HEK293 (cell line): Measurements from ENCODE around the gene PCSK5.

Experiments
- CTCF ChIA-PET: fragments of 350-600 bp; formaldehyde crosslinking; extraction: SDS; loops from one replicate; lab custom pipeline; 2021; ENCODE audit warnings: antibody characterized with exemption; lab: Yijun Ruan, JAX
- POLR2A ChIA-PET: fragments of 300-600 bp; formaldehyde crosslinking; extraction: SDS; loops from one replicate; lab custom pipeline; 2020; ENCODE audit warnings: antibody characterized with exemption, inconsistent platforms; lab: Yijun Ruan, JAX
- H3K27ac ChIP-seq: fragments of 200-500 bp; sonication (Bioruptor generic); 2 replicates; pipeline ENCODE4 v1.5.1; 2014; ENCODE audit warnings: low read depth, low read length, control low read depth, inconsistent platforms; ENCODE audit errors: extremely low read depth
- H3K36me3 ChIP-seq, 2 experiments: fragments of 200-500 bp in 1 of 2; sonication (Bioruptor generic) in 1 of 2; 1 replicate in 1 of 2; 2 replicates in 1 of 2; pipeline ENCODE4 v1.5.1; 2014 to 2017; ENCODE audit warnings: inconsistent platforms in 2 of 2, low read length in 2 of 2; ENCODE audit not compliant: control insufficient read depth in 2 of 2, insufficient read depth in 1 of 2
- H3K4me1 ChIP-seq: fragments of 200-500 bp; sonication (Bioruptor generic); 2 replicates; pipeline ENCODE4 v1.5.1; 2014; ENCODE audit warnings: mild to moderate bottlenecking, low read length, inconsistent platforms; ENCODE audit not compliant: control insufficient read depth, insufficient read depth
- H3K4me3 ChIP-seq: 2 replicates; pipeline ENCODE4 v1.5.1; 2011; ENCODE audit warnings: low read depth, mild to moderate bottlenecking, control low read depth, low read length, moderate library complexity
- H3K9me3 ChIP-seq: fragments of 200-500 bp; sonication (Bioruptor generic); 2 replicates; pipeline ENCODE4 v1.5.1; 2014; ENCODE audit warnings: low read depth, low read length, inconsistent platforms; ENCODE audit not compliant: control insufficient read depth, insufficient read depth
- BCL11B ChIP-seq: fragments of 450-650 bp; formaldehyde crosslinking; IDR thresholded peaks from 2 replicates; pipeline ENCODE4 v1.5.1; 2016; ENCODE audit warnings: low read depth, missing biosample characterization, missing genetic modification characterization
- BCL6B ChIP-seq: fragments of 450-650 bp; formaldehyde crosslinking; IDR thresholded peaks from 2 replicates; pipeline ENCODE4 v1.5.1; 2017; ENCODE audit warnings: missing biosample characterization, missing genetic modification characterization
- GLIS1 ChIP-seq: fragments of 450-650 bp; formaldehyde crosslinking; IDR thresholded peaks from 2 replicates; pipeline ENCODE4 v1.5.1; 2016; ENCODE audit warnings: missing biosample characterization, missing genetic modification characterization
- HOXC10 ChIP-seq: sonication (generic); formaldehyde crosslinking; IDR thresholded peaks from 2 replicates; pipeline ENCODE4 v1.8.1; 2023; ENCODE audit warnings: mild to moderate bottlenecking, missing genetic modification reagents
- SCRT2 ChIP-seq: fragments of 450-650 bp; formaldehyde crosslinking; IDR thresholded peaks from 2 replicates; pipeline ENCODE4 v1.5.1; 2016; ENCODE audit warnings: missing biosample characterization, missing genetic modification characterization
- ZBTB17 ChIP-seq: fragments of 450-650 bp; formaldehyde crosslinking; IDR thresholded peaks from 2 replicates; pipeline ENCODE4 v1.5.1; 2016; ENCODE audit warnings: missing biosample characterization, missing genetic modification characterization
- ZBTB49 ChIP-seq: fragments of 450-650 bp; formaldehyde crosslinking; IDR thresholded peaks from 2 replicates; pipeline ENCODE4 v1.5.1; 2016; ENCODE audit warnings: missing biosample characterization, missing genetic modification characterization, low read depth
- ZBTB6 ChIP-seq: fragments of 450-650 bp; formaldehyde crosslinking; IDR thresholded peaks from 2 replicates; pipeline ENCODE4 v1.5.1; 2017; ENCODE audit warnings: missing biosample characterization, missing genetic modification characterization
- ZFP41 ChIP-seq: fragments of 450-650 bp; formaldehyde crosslinking; IDR thresholded peaks from 2 replicates; pipeline ENCODE4 v1.5.1; 2016; ENCODE audit warnings: missing biosample characterization, missing genetic modification characterization, borderline replicate concordance
- ZNF112 ChIP-seq: fragments of 450-650 bp; formaldehyde crosslinking; IDR thresholded peaks from 2 replicates; pipeline ENCODE4 v1.5.0; 2017; ENCODE audit warnings: missing biosample characterization, missing genetic modification characterization
- ZNF114 ChIP-seq: fragments of 450-650 bp; formaldehyde crosslinking; IDR thresholded peaks from 2 replicates; pipeline ENCODE4 v1.5.0; 2017; ENCODE audit warnings: missing biosample characterization, missing genetic modification characterization
- ZNF132 ChIP-seq: fragments of 450-650 bp; formaldehyde crosslinking; IDR thresholded peaks from 2 replicates; pipeline ENCODE4 v1.5.1; 2017; ENCODE audit warnings: missing biosample characterization, missing genetic modification characterization, borderline replicate concordance
- ZNF24 ChIP-seq: fragments of 450-650 bp; formaldehyde crosslinking; IDR thresholded peaks from 2 replicates; pipeline ENCODE4 v1.5.1; 2016; ENCODE audit warnings: missing biosample characterization, missing genetic modification characterization
- ZNF26 ChIP-seq: fragments of 450-650 bp; formaldehyde crosslinking; IDR thresholded peaks from 2 replicates; pipeline ENCODE4 v1.5.1; 2016; ENCODE audit warnings: missing biosample characterization, missing genetic modification characterization
- ZNF280D ChIP-seq: fragments of 450-650 bp; formaldehyde crosslinking; IDR thresholded peaks from 2 replicates; pipeline ENCODE4 v1.5.1; 2016; ENCODE audit warnings: missing biosample characterization, missing genetic modification characterization
- ZNF426 ChIP-seq: fragments of 450-650 bp; formaldehyde crosslinking; IDR thresholded peaks from 2 replicates; pipeline ENCODE4 v1.5.1; 2017; ENCODE audit warnings: missing biosample characterization, missing genetic modification characterization, mild to moderate bottlenecking, inconsistent platforms, moderate library complexity
- ZNF501 ChIP-seq: fragments of 450-650 bp; formaldehyde crosslinking; IDR thresholded peaks from 2 replicates; pipeline ENCODE4 v1.5.1; 2016; ENCODE audit warnings: missing biosample characterization, missing genetic modification characterization
- ZNF544 ChIP-seq: fragments of 450-650 bp; formaldehyde crosslinking; IDR thresholded peaks from 2 replicates; pipeline ENCODE4 v1.5.0; 2017; ENCODE audit warnings: missing biosample characterization, missing genetic modification characterization
- ZNF639 ChIP-seq: fragments of 450-650 bp; formaldehyde crosslinking; IDR thresholded peaks from 2 replicates; pipeline ENCODE4 v1.5.1; 2016; ENCODE audit warnings: missing biosample characterization, missing genetic modification characterization
- ZNF692 ChIP-seq: fragments of 450-650 bp; formaldehyde crosslinking; IDR thresholded peaks from 2 replicates; pipeline ENCODE4 v1.5.1; 2016; ENCODE audit warnings: missing biosample characterization, missing genetic modification characterization

PCSK5 gene

GRCh38 chr9:75907923-75908322 is 17.4 kb downstream of the PCSK5 start:
- TF ChIP-seq ZNF114 (tag by site-specific recombination) (no peak), ZNF544 (tag by site-specific recombination) (no peak), ZNF280D (tag by site-specific recombination) (no peak), ZNF26 (tag by site-specific recombination) (no peak), SCRT2 (tag by site-specific recombination) (no peak), GLIS1 (tag by site-specific recombination) (no peak), ZNF426 (no peak), ZNF692 (tag by site-specific recombination) (no peak), ZBTB6 (tag by site-specific recombination) (no peak)
- Histone ChIP-seq H3K4me1 (peaks cover 10% of the 10 kb centered on the region), H3K4me3 (no peak overlapping the region), H3K36me3 (no peaks in the 10 kb centered on the region), H3K9me3 (no peaks in the 10 kb centered on the region), H3K27ac (no peak overlapping the region)
- ChIA-PET POLR2A (no interaction called here), CTCF (interaction anchor here (0.6 to 0.7 kb wide), 3 partner anchors 115 to 358 kb away, joined by 3 read pairs; no protein-coding TSS in a partner anchor)

- Histone ChIP-seq H3K27ac (no peak overlapping the region), H3K36me3 (no peaks in the 10 kb centered on the region), H3K9me3 (no peaks in the 10 kb centered on the region), H3K4me1 (peaks cover 3% of the 10 kb centered on the region; the same call in 1 of the 2 replicates), H3K4me3 (no peak overlapping the region)
- CTCF ChIA-PET, result interaction anchor here (0.7 kb wide), 1 partner anchor 275 kb away, joined by 6 read pairs; no protein-coding TSS in a partner anchor
- POLR2A ChIA-PET, result interaction anchor here (0.6 kb wide), 1 partner anchor 19 kb away, joined by 5 read pairs; the partner anchor contains the start of gene PCSK5
- no peak for TF ChIP-seq ZNF639 (tag by site-specific recombination)
- TF ChIP-seq ZBTB49, result no peak
- no peak for TF ChIP-seq ZNF692 (tag by site-specific recombination)
- TF ChIP-seq ZNF24 (tag by site-specific recombination), result no peak
- TF ChIP-seq BCL6B (tag by site-specific recombination), result no peak
- no peak for TF ChIP-seq ZBTB17 (tag by site-specific recombination)
- TF ChIP-seq BCL11B (tag by site-specific recombination), result no peak
- TF ChIP-seq HOXC10 (CRISPR knock-in tag), result no peak
- no peak for TF ChIP-seq ZNF132
- no peak for TF ChIP-seq ZNF112
- no peak for TF ChIP-seq ZNF501 (tag by site-specific recombination)
- no peak for TF ChIP-seq ZFP41 (tag by site-specific recombination)
Observed at GRCh38 chr9:75909776-75910175, 19.3 kb downstream of the PCSK5 start.
